ENCODE data around the gene LRRC1. TPM values are rescaled to one million over a fixed set of nuclear protein-coding genes. Genes with fewer than 3 reads are reported as not detected.

LRRC1 gene
- total and polyA plus RNA-seq, 2 donors: 21.6 to 21.7 TPM

- no peaks in the 10 kb centered on the region for H3K27me3 ChIP-seq (ENCODE audit: control insufficient read depth in 2 of 2, insufficient read depth in 1 of 2, low read length in 1 of 2)
- no peaks in the 10 kb centered on the region for H3K4me1 ChIP-seq (ENCODE audit: control insufficient read depth in 2 of 2, insufficient read depth in 2 of 2, low read length in 2 of 2)
- H3K36me3 ChIP-seq (ENCODE audit: control insufficient read depth in 2 of 2, insufficient read depth in 2 of 2, low read length in 1 of 2): no peaks in the 10 kb centered on the region
- H3K27ac ChIP-seq (ENCODE audit: low read depth in 1 of 2, low read length in 1 of 2): no peak overlapping the region
- H3K9me3 ChIP-seq (ENCODE audit: control insufficient read depth in 2 of 2, insufficient read depth in 1 of 2, low read length in 1 of 2): no peaks in the 10 kb centered on the region
- no peak for DNase-seq (ENCODE audit: low read depth in 6 of 9, low spot score in 9 of 9)
- 97% methylated on average over 1 of the region's 1 CpG for WGBS
- H3K4me3 ChIP-seq (ENCODE audit: low read length in 2 of 2): no peak overlapping the region
Measured at GRCh38 chr6:53758496-53758895, 36.3 kb upstream of the LRRC1 start.

GRCh38 chr6:53761036-53761435, 33.8 kb upstream of the LRRC1 start:
- Histone ChIP-seq H3K36me3 (ENCODE audit: control insufficient read depth in 2 of 2, insufficient read depth in 2 of 2, low read length in 1 of 2) (no peaks in the 10 kb centered on the region), H3K4me3 (ENCODE audit: low read length in 2 of 2) (no peak overlapping the region), H3K27ac (ENCODE audit: low read depth in 1 of 2, low read length in 1 of 2) (no peak overlapping the region), H3K9me3 (ENCODE audit: control insufficient read depth in 2 of 2, insufficient read depth in 1 of 2, low read length in 1 of 2) (no peaks in the 10 kb centered on the region), H3K4me1 (ENCODE audit: control insufficient read depth in 2 of 2, insufficient read depth in 2 of 2, low read length in 2 of 2) (no peaks in the 10 kb centered on the region), H3K27me3 (ENCODE audit: control insufficient read depth in 2 of 2, insufficient read depth in 1 of 2, low read length in 1 of 2) (no peaks in the 10 kb centered on the region)
- WGBS: 90% methylated on average over 1 of the region's 1 CpG
- DNase-seq (ENCODE audit: low read depth in 6 of 9, low spot score in 9 of 9): no peak

- no peak for DNase-seq (ENCODE audit: low read depth in 6 of 9, low spot score in 9 of 9)
- Histone ChIP-seq H3K36me3 (ENCODE audit: control insufficient read depth in 2 of 2, insufficient read depth in 2 of 2, low read length in 1 of 2) (no peaks in the 10 kb centered on the region), H3K4me3 (ENCODE audit: low read length in 2 of 2) (no peak overlapping the region), H3K9me3 (ENCODE audit: control insufficient read depth in 2 of 2, insufficient read depth in 1 of 2, low read length in 1 of 2) (no peaks in the 10 kb centered on the region), H3K27ac (ENCODE audit: low read depth in 1 of 2, low read length in 1 of 2) (no peak overlapping the region), H3K4me1 (ENCODE audit: control insufficient read depth in 2 of 2, insufficient read depth in 2 of 2, low read length in 2 of 2) (no peaks in the 10 kb centered on the region), H3K27me3 (ENCODE audit: control insufficient read depth in 2 of 2, insufficient read depth in 1 of 2, low read length in 1 of 2) (no peaks in the 10 kb centered on the region)
- WGBS: 98% methylated on average over 3 of the region's 3 CpGs
Measured at GRCh38 chr6:53765270-53765669, 29.5 kb upstream of the LRRC1 start.

DNA sequence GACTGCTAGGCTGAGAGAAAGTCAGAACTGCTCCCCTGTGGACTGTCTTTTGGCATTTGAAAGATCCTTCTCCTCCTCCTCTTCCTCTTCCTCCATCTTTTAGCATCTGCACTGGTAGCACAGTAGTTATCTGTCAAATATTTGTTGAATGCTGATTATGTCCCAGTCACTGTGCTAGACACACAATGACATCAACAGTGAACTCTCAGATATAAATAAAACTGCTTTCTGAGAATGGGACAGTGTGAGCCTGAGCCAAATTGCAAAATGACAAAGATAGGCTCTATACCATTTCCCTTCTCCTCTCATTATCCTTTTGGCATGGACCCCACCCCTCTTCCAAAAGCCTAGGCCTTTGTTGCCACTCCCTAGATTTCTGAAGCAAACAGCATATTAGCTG, 27.9 kb upstream of the LRRC1 start:
- Histone ChIP-seq H3K9me3 (ENCODE audit: control insufficient read depth in 2 of 2, insufficient read depth in 1 of 2, low read length in 1 of 2) (no peaks in the 10 kb centered on the region), H3K36me3 (ENCODE audit: control insufficient read depth in 2 of 2, insufficient read depth in 2 of 2, low read length in 1 of 2) (no peaks in the 10 kb centered on the region), H3K27me3 (ENCODE audit: control insufficient read depth in 2 of 2, insufficient read depth in 1 of 2, low read length in 1 of 2) (no peaks in the 10 kb centered on the region), H3K4me3 (ENCODE audit: low read length in 2 of 2) (no peak overlapping the region), H3K4me1 (ENCODE audit: control insufficient read depth in 2 of 2, insufficient read depth in 2 of 2, low read length in 2 of 2) (no peaks in the 10 kb centered on the region), H3K27ac (ENCODE audit: low read depth in 1 of 2, low read length in 1 of 2) (no peak overlapping the region)
- no peak for DNase-seq (ENCODE audit: low read depth in 6 of 9, low spot score in 9 of 9)

DNA sequence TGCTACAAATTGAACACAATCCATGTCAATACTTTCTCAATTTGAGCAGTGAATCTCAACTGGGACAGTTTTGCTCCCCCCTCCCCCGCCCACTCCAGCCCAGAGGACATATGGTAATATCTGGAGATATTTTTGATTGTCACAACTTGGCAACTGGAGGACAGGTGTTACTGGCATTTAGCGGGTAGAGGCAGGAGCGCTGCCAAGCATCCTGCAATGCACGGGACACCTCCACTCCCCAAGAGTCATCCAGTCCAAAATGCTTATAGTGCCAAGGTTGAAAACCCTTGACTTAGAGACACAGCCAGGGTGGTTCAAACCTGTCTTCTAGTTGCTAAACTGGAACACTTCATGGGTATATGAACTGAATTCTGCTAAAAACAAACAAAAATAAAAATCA, 26.9 kb upstream of the LRRC1 start:
- Histone ChIP-seq H3K9me3 (ENCODE audit: control insufficient read depth in 2 of 2, insufficient read depth in 1 of 2, low read length in 1 of 2) (no peaks in the 10 kb centered on the region), H3K27me3 (ENCODE audit: control insufficient read depth in 2 of 2, insufficient read depth in 1 of 2, low read length in 1 of 2) (no peaks in the 10 kb centered on the region), H3K36me3 (ENCODE audit: control insufficient read depth in 2 of 2, insufficient read depth in 2 of 2, low read length in 1 of 2) (no peaks in the 10 kb centered on the region), H3K27ac (ENCODE audit: low read depth in 1 of 2, low read length in 1 of 2) (no peak overlapping the region), H3K4me1 (ENCODE audit: control insufficient read depth in 2 of 2, insufficient read depth in 2 of 2, low read length in 2 of 2) (no peaks in the 10 kb centered on the region), H3K4me3 (ENCODE audit: low read length in 2 of 2) (no peak overlapping the region)
- DNase-seq (ENCODE audit: low read depth in 6 of 9, low spot score in 9 of 9): no peak
- 74% methylated on average over 4 of the region's 4 CpGs for WGBS

DNA sequence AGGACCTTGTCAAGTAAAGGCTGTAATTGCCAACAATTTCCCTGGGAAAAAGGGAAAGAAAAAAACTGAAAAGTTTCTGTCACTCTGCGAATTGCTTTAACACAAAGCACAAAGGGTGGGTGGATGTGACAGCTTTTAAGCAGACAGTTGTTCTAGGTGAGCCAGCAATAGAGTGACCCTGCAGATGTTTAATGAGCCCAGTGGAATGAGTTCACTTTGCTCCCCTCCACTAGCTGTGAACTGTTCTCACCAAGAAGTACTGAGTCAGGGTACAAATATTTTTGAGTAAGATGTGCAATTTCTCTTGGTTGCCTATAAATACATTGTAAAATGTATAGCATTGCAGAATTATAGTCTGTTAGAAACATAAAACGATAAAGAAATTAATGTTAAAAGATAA, 26.2 kb upstream of the LRRC1 start:
- Histone ChIP-seq H3K27ac (ENCODE audit: low read depth in 1 of 2, low read length in 1 of 2) (no peak overlapping the region), H3K27me3 (ENCODE audit: control insufficient read depth in 2 of 2, insufficient read depth in 1 of 2, low read length in 1 of 2) (no peaks in the 10 kb centered on the region), H3K36me3 (ENCODE audit: control insufficient read depth in 2 of 2, insufficient read depth in 2 of 2, low read length in 1 of 2) (no peaks in the 10 kb centered on the region), H3K4me1 (ENCODE audit: control insufficient read depth in 2 of 2, insufficient read depth in 2 of 2, low read length in 2 of 2) (no peaks in the 10 kb centered on the region), H3K4me3 (ENCODE audit: low read length in 2 of 2) (no peak overlapping the region), H3K9me3 (ENCODE audit: control insufficient read depth in 2 of 2, insufficient read depth in 1 of 2, low read length in 1 of 2) (no peaks in the 10 kb centered on the region)
- 95% methylated on average over 2 of the region's 2 CpGs for WGBS
- no peak for DNase-seq (ENCODE audit: low read depth in 6 of 9, low spot score in 9 of 9)

DNA sequence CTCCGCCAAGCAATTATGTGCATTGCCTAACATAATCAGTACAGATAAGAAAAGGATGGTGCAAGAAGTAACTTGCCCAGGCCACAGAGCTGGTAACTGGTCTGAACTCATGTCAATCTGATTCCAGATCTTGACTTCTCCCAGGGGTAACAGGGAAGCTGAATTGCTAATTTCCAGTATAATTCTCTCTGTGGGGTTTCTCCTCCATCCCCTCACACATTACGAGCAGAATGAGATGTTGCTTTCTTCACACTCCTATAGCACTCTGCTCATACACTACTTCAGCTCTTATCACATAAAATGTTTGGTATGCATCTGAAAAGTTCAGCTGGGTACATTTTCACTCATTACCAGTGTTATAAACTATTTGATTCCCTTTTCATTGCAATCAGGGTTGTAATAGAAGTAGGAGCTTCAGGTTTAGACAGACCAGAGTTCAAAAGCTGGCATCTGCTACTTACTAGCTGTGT, 24.0 kb upstream of the LRRC1 start:
- Histone ChIP-seq H3K9me3 (ENCODE audit: control insufficient read depth in 2 of 2, insufficient read depth in 1 of 2, low read length in 1 of 2) (peaks cover 0 to 6% of the 10 kb centered on the region in 2 donors), H3K27me3 (ENCODE audit: control insufficient read depth in 2 of 2, insufficient read depth in 1 of 2, low read length in 1 of 2) (no peaks in the 10 kb centered on the region), H3K36me3 (ENCODE audit: control insufficient read depth in 2 of 2, insufficient read depth in 2 of 2, low read length in 1 of 2) (no peaks in the 10 kb centered on the region), H3K4me1 (ENCODE audit: control insufficient read depth in 2 of 2, insufficient read depth in 2 of 2, low read length in 2 of 2) (no peaks in the 10 kb centered on the region), H3K27ac (ENCODE audit: low read depth in 1 of 2, low read length in 1 of 2) (no peak overlapping the region), H3K4me3 (ENCODE audit: low read length in 2 of 2) (no peak overlapping the region)
- over 99% methylated on average over 2 of the region's 2 CpGs for WGBS
- DNase-seq (ENCODE audit: low read depth in 6 of 9, low spot score in 9 of 9): no peak

DNA sequence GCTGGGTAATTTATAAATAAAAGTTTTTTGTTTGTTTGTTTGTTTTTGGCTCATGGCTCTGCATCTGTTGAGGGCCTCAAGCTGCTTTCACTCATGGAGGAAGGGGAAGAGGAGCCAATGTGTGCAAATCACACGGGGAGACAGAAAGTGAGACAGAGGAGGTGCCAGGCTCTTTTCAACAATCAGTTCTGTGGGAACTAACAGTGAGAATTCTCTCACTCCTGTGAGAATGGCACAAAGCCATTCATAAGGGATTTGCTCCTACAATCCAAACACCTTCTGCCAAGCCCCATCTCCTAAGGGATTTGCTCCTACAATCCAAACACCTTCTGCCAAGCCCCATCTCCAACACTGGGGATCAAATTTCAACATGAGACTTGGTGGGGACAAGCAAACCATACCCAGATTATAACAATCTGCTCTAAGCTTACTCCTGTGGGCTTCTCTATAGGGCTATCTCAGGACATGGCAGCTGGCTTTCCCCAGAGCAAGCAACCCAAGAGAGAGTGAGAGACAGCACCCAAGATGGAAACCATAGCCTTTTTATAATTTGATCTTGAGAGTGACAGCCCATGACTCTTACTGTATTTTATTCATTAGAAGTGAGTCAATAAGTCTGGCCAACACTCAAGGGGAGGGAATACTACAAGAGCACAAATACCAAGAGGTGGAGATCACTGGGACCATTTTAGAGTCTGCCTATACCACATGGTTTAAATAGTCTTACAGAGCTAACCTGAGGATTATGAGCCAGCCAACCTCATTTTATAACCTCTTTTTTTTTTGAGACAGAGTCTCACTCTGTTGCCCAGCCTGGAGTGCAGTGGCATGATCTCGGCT, 22.8 kb upstream of the LRRC1 start:
- Histone ChIP-seq H3K9me3 (ENCODE audit: control insufficient read depth in 2 of 2, insufficient read depth in 1 of 2, low read length in 1 of 2) (peaks cover 0 to 6% of the 10 kb centered on the region in 2 donors), H3K4me3 (ENCODE audit: low read length in 2 of 2) (no peak overlapping the region), H3K27me3 (ENCODE audit: control insufficient read depth in 2 of 2, insufficient read depth in 1 of 2, low read length in 1 of 2) (no peaks in the 10 kb centered on the region), H3K27ac (ENCODE audit: low read depth in 1 of 2, low read length in 1 of 2) (no peak overlapping the region), H3K4me1 (ENCODE audit: control insufficient read depth in 2 of 2, insufficient read depth in 2 of 2, low read length in 2 of 2) (no peaks in the 10 kb centered on the region), H3K36me3 (ENCODE audit: control insufficient read depth in 2 of 2, insufficient read depth in 2 of 2, low read length in 1 of 2) (no peaks in the 10 kb centered on the region)
- DNase-seq (ENCODE audit: low read depth in 6 of 9, low spot score in 9 of 9): no peak
- 97% methylated on average over 2 of the region's 2 CpGs for WGBS

DNA sequence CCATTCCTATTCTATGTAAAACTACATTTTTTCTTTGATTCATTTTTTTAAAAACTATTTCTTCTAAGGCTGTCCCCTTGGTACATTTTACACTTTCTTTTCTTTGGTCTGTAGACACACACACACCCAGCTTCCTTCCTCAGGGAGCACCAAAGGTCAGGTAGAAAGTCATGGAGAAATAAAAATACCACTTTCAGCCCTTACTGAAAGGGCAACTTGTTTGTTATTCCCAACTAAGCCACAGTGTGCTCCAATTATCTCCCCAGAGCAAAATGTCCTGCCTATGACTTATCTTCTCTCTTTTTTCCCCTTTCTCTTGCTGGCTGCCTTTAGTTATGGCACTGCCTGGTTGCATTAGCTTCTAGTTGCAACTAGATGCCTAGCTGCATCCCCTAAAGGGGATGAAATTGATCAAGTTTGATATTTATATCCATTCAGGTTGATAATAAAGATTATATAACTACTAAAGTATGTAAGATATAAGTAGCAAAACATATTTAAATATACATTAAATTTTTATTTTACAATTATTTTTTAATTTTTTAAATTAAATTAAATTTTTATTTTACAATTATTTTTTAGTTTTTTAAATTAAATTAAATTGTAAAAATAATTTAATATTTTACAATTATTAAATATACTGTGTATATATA, 21.6 kb upstream of the LRRC1 start:
- H3K4me1 ChIP-seq (ENCODE audit: control insufficient read depth in 2 of 2, insufficient read depth in 2 of 2, low read length in 2 of 2): no peaks in the 10 kb centered on the region
- no peak for DNase-seq (ENCODE audit: low read depth in 6 of 9, low spot score in 9 of 9)
- H3K4me3 ChIP-seq (ENCODE audit: low read length in 2 of 2): no peak overlapping the region
- no peaks in the 10 kb centered on the region for H3K27me3 ChIP-seq (ENCODE audit: control insufficient read depth in 2 of 2, insufficient read depth in 1 of 2, low read length in 1 of 2)
- H3K36me3 ChIP-seq (ENCODE audit: control insufficient read depth in 2 of 2, insufficient read depth in 2 of 2, low read length in 1 of 2): no peaks in the 10 kb centered on the region
- H3K27ac ChIP-seq (ENCODE audit: low read depth in 1 of 2, low read length in 1 of 2): no peak overlapping the region
- H3K9me3 ChIP-seq (ENCODE audit: control insufficient read depth in 2 of 2, insufficient read depth in 1 of 2, low read length in 1 of 2): peaks cover 0 to 6% of the 10 kb centered on the region in 2 donors

Data from thymus (tissue), 11 donors.